ENCODE results near the gene F7. TPM values are rescaled to one million over a fixed set of nuclear protein-coding genes. Genes with fewer than 3 reads are reported as not detected.

The F7 gene
- total RNA-seq, 3 donors from 2014 or later (not counting 1 experiment from before 2014, with no cell fraction given): 0.25 to 0.91 TPM; not detected in 1

GRCh38 chr13:113123226-113124201 lies 17.9 kb downstream of the F7 start:
- ATAC-seq (no peak), DNase-seq (no peak)
- H3K27ac Mint-ChIP-seq: no peak overlapping the region
- no peak overlapping the region for H3K4me3 Mint-ChIP-seq
- peaks cover 13 to 20% of the 10 kb centered on the region in 2 donors for H3K27me3 Mint-ChIP-seq (ENCODE audit: low read depth in 2 of 2)
- Histone ChIP-seq H3K4me3 (ENCODE audit: low read length) (no peak overlapping the region), H3K4me1 (ENCODE audit: control insufficient read depth, insufficient read depth, low read length) (no peaks in the 10 kb centered on the region), H3K27me3 (ENCODE audit: control insufficient read depth, insufficient read depth, low read length) (no peaks in the 10 kb centered on the region), H3K27ac (ENCODE audit: low read length) (no peak overlapping the region), H3K36me3 (ENCODE audit: control insufficient read depth, insufficient read depth, low read length) (no peaks in the 10 kb centered on the region), H3K9me3 (ENCODE audit: control insufficient read depth, insufficient read depth, low read length) (no peaks in the 10 kb centered on the region)
- 83% methylated on average over 28 of the region's 29 CpGs for WGBS (ENCODE audit: insufficient coverage)
- TF ChIP-seq, protein P1, sequence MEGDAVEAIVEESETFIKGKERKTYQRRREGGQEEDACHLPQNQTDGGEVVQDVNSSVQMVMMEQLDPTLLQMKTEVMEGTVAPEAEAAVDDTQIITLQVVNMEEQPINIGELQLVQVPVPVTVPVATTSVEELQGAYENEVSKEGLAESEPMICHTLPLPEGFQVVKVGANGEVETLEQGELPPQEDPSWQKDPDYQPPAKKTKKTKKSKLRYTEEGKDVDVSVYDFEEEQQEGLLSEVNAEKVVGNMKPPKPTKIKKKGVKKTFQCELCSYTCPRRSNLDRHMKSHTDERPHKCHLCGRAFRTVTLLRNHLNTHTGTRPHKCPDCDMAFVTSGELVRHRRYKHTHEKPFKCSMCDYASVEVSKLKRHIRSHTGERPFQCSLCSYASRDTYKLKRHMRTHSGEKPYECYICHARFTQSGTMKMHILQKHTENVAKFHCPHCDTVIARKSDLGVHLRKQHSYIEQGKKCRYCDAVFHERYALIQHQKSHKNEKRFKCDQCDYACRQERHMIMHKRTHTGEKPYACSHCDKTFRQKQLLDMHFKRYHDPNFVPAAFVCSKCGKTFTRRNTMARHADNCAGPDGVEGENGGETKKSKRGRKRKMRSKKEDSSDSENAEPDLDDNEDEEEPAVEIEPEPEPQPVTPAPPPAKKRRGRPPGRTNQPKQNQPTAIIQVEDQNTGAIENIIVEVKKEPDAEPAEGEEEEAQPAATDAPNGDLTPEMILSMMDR (IDR thresholded peaks at IDR 0.05): no peak
- intact Hi-C loops (cut with micrococcal nuclease): no loop called here
- H3K36me3 Mint-ChIP-seq: no peaks in the 10 kb centered on the region
- no peaks in the 10 kb centered on the region for H3K9me3 Mint-ChIP-seq
- no peaks in the 10 kb centered on the region for H3K4me1 Mint-ChIP-seq

- Mint-ChIP-seq H3K9me3 (no peaks in the 10 kb centered on the region), H3K36me3 (no peaks in the 10 kb centered on the region), H3K4me1 (no peaks in the 10 kb centered on the region), H3K27me3 (ENCODE audit: low read depth in 2 of 2) (peaks cover 13 to 29% of the 10 kb centered on the region in 2 donors), H3K27ac (no peak overlapping the region), H3K4me3 (no peak overlapping the region)
- Histone ChIP-seq H3K4me1 (ENCODE audit: control insufficient read depth, insufficient read depth, low read length) (peaks cover 2% of the 10 kb centered on the region), H3K27me3 (ENCODE audit: control insufficient read depth, insufficient read depth, low read length) (peaks cover under 1% of the 10 kb centered on the region), H3K9me3 (ENCODE audit: control insufficient read depth, insufficient read depth, low read length) (no peaks in the 10 kb centered on the region), H3K4me3 (ENCODE audit: low read length) (no peak overlapping the region), H3K36me3 (ENCODE audit: control insufficient read depth, insufficient read depth, low read length) (no peaks in the 10 kb centered on the region), H3K27ac (ENCODE audit: low read length) (no peak overlapping the region)
- 93% methylated on average over 19 of the region's 19 CpGs for WGBS (ENCODE audit: insufficient coverage)
- TF ChIP-seq, protein P1 (IDR thresholded peaks at IDR 0.05): no peak
- DNase-seq (no peak), ATAC-seq (no peak)
- intact Hi-C loops (cut with micrococcal nuclease): no loop called here
These were observed 18.8 kb downstream of the F7 start for GRCh38 chr13:113124211-113124970.

DNA sequence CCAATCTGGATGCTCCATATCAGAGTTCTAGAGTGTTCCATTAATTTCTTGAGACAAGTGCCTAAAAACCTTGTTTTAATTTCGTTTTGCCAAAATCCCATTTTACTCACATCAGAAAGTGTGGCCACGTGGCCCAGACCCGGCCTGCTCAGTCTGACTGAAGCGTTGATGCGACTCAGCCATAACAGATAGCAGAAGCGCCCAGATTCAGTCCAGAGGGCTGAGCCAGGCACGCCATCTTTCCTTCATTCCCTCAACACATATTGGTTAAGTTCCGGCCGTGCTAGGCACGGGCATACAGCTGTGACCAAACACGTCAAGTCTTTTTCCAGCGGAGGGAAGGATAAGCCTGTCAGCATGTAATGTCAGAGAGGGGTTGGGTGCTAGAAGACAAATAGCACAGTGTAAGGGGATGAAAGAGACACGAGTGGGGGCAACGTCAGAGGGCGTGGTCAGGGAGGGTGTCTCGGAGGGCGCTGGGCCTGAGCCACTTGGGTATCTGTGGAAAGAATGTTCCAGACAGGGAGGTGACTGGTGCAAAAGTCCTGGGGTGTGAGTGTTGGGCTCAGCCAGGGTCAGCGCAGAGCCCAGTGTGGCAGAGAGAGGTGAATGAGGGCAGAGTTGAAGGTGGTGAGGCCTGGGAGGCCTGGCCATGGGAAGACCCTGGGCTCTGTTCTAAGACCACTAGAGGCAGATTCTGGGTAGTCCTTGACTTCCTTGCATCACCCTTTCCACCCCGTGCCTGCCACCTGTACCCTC lies 20.1 kb downstream of the F7 start:
- Mint-ChIP-seq H3K4me3 (no peak overlapping the region), H3K4me1 (peaks cover 5% of the 10 kb centered on the region in 2 donors), H3K9me3 (no peaks in the 10 kb centered on the region), H3K27me3 (ENCODE audit: low read depth in 2 of 2) (peaks cover 13 to 33% of the 10 kb centered on the region in 2 donors), H3K27ac (no peak overlapping the region), H3K36me3 (no peaks in the 10 kb centered on the region)
- WGBS (ENCODE audit: insufficient coverage): 90% methylated on average over 19 of the region's 19 CpGs
- ATAC-seq (no peak), DNase-seq (no peak)
- Histone ChIP-seq H3K4me3 (ENCODE audit: low read length) (no peak overlapping the region), H3K4me1 (ENCODE audit: control insufficient read depth, insufficient read depth, low read length) (peaks cover 9% of the 10 kb centered on the region), H3K27ac (ENCODE audit: low read length) (no peak overlapping the region), H3K36me3 (ENCODE audit: control insufficient read depth, insufficient read depth, low read length) (no peaks in the 10 kb centered on the region), H3K27me3 (ENCODE audit: control insufficient read depth, insufficient read depth, low read length) (peaks cover 4% of the 10 kb centered on the region), H3K9me3 (ENCODE audit: control insufficient read depth, insufficient read depth, low read length) (peaks cover 3% of the 10 kb centered on the region)
- intact Hi-C loops (cut with micrococcal nuclease): no loop called here
- TF ChIP-seq, protein P1 (IDR thresholded peaks at IDR 0.05): no peak
